ENCODE data around the gene NCSTN.

Gene NCSTN

GRCh38 chr1:160315359-160315758, 27.8 kb upstream of the NCSTN start:
- no peaks in the 10 kb centered on the region for H3K27me3 ChIP-seq (ENCODE audit: insufficient read depth, insufficient read length)
- DNase-seq (ENCODE audit: low read depth, low spot score) = no peak
- peaks cover 5% of the 10 kb centered on the region; the same call in 1 of the 2 replicates for H3K9me3 ChIP-seq (ENCODE audit: insufficient read depth, low read length)
- H3K4me3 ChIP-seq (ENCODE audit: insufficient read length, low read depth) = no peak overlapping the region
- H3K9ac ChIP-seq (ENCODE audit: insufficient read length, low read depth) = no peak overlapping the region
- H3K36me3 ChIP-seq (ENCODE audit: insufficient read depth, insufficient read length, low read length) = peaks cover 91% of the 10 kb centered on the region
- TF ChIP-seq YY1 (IDR thresholded peaks at IDR 0.05; ENCODE audit: insufficient read depth, insufficient read length) = no peak
- no peak for TF ChIP-seq SUZ12 (IDR thresholded peaks at IDR 0.05; ENCODE audit: extremely low read depth, insufficient read depth, insufficient read length)
- no peak for TF ChIP-seq ZNF274 (IDR thresholded peaks at IDR 0.05; ENCODE audit: low read depth, low read length)
- no peaks in the 10 kb centered on the region for H3K4me1 ChIP-seq (ENCODE audit: insufficient read depth, insufficient read length)

GRCh38 chr1:160322831-160323230, 20.4 kb upstream of the NCSTN start:
- no peak overlapping the region for H3K9ac ChIP-seq (ENCODE audit: insufficient read length, low read depth)
- H3K4me1 ChIP-seq (ENCODE audit: insufficient read depth, insufficient read length) = no peaks in the 10 kb centered on the region
- DNase-seq (ENCODE audit: low read depth, low spot score) = no peak
- no peak for TF ChIP-seq ZNF274 (IDR thresholded peaks at IDR 0.05; ENCODE audit: low read depth, low read length)
- no peak for TF ChIP-seq YY1 (IDR thresholded peaks at IDR 0.05; ENCODE audit: insufficient read depth, insufficient read length)
- no peak for TF ChIP-seq SUZ12 (IDR thresholded peaks at IDR 0.05; ENCODE audit: extremely low read depth, insufficient read depth, insufficient read length)
- H3K4me3 ChIP-seq (ENCODE audit: insufficient read length, low read depth) = no peak overlapping the region
- no peaks in the 10 kb centered on the region for H3K27me3 ChIP-seq (ENCODE audit: insufficient read depth, insufficient read length)
- no peaks in the 10 kb centered on the region for H3K9me3 ChIP-seq (ENCODE audit: insufficient read depth, low read length)
- H3K36me3 ChIP-seq (ENCODE audit: insufficient read depth, insufficient read length, low read length) = peaks cover 88% of the 10 kb centered on the region

- Histone ChIP-seq H3K36me3 (ENCODE audit: insufficient read depth, insufficient read length, low read length) (peaks cover 90% of the 10 kb centered on the region), H3K4me1 (ENCODE audit: insufficient read depth, insufficient read length) (no peaks in the 10 kb centered on the region), H3K9ac (ENCODE audit: insufficient read length, low read depth) (no peak overlapping the region), H3K9me3 (ENCODE audit: insufficient read depth, low read length) (no peaks in the 10 kb centered on the region), H3K27me3 (ENCODE audit: insufficient read depth, insufficient read length) (no peaks in the 10 kb centered on the region), H3K4me3 (ENCODE audit: insufficient read length, low read depth) (no peak overlapping the region)
- no peak for DNase-seq (ENCODE audit: low read depth, low spot score)
- no peak for TF ChIP-seq SUZ12 (IDR thresholded peaks at IDR 0.05; ENCODE audit: extremely low read depth, insufficient read depth, insufficient read length)
- no peak for TF ChIP-seq ZNF274 (IDR thresholded peaks at IDR 0.05; ENCODE audit: low read depth, low read length)
- TF ChIP-seq YY1 (IDR thresholded peaks at IDR 0.05; ENCODE audit: insufficient read depth, insufficient read length) = no peak
Measured at GRCh38 chr1:160325252-160325651, 17.9 kb upstream of the NCSTN start.

- Histone ChIP-seq H3K36me3 (ENCODE audit: insufficient read depth, insufficient read length, low read length) (peaks cover 96% of the 10 kb centered on the region), H3K9me3 (ENCODE audit: insufficient read depth, low read length) (no peaks in the 10 kb centered on the region), H3K27me3 (ENCODE audit: insufficient read depth, insufficient read length) (no peaks in the 10 kb centered on the region), H3K4me1 (ENCODE audit: insufficient read depth, insufficient read length) (no peaks in the 10 kb centered on the region), H3K4me3 (ENCODE audit: insufficient read length, low read depth) (no peak overlapping the region), H3K9ac (ENCODE audit: insufficient read length, low read depth) (no peak overlapping the region)
- no peak for DNase-seq (ENCODE audit: low read depth, low spot score)
- no peak for TF ChIP-seq SUZ12 (IDR thresholded peaks at IDR 0.05; ENCODE audit: extremely low read depth, insufficient read depth, insufficient read length)
- no peak for TF ChIP-seq YY1 (IDR thresholded peaks at IDR 0.05; ENCODE audit: insufficient read depth, insufficient read length)
- no peak for TF ChIP-seq ZNF274 (IDR thresholded peaks at IDR 0.05; ENCODE audit: low read depth, low read length)
Measured at GRCh38 chr1:160326418-160326817, 16.8 kb upstream of the NCSTN start.

GRCh38 chr1:160328184-160328583, 15.0 kb upstream of the NCSTN start:
- Histone ChIP-seq H3K9ac (ENCODE audit: insufficient read length, low read depth) (no peak overlapping the region), H3K4me1 (ENCODE audit: insufficient read depth, insufficient read length) (no peaks in the 10 kb centered on the region), H3K9me3 (ENCODE audit: insufficient read depth, low read length) (no peaks in the 10 kb centered on the region), H3K4me3 (ENCODE audit: insufficient read length, low read depth) (no peak overlapping the region), H3K27me3 (ENCODE audit: insufficient read depth, insufficient read length) (no peaks in the 10 kb centered on the region), H3K36me3 (ENCODE audit: insufficient read depth, insufficient read length, low read length) (peaks cover 96% of the 10 kb centered on the region)
- DNase-seq (ENCODE audit: low read depth, low spot score) = no peak
- TF ChIP-seq SUZ12 (IDR thresholded peaks at IDR 0.05; ENCODE audit: extremely low read depth, insufficient read depth, insufficient read length) (no peak), YY1 (IDR thresholded peaks at IDR 0.05; ENCODE audit: insufficient read depth, insufficient read length) (no peak), ZNF274 (IDR thresholded peaks at IDR 0.05; ENCODE audit: low read depth, low read length) (no peak)

GRCh38 chr1:160330119-160330518, 13.1 kb upstream of the NCSTN start:
- no peaks in the 10 kb centered on the region for H3K27me3 ChIP-seq (ENCODE audit: insufficient read depth, insufficient read length)
- H3K36me3 ChIP-seq (ENCODE audit: insufficient read depth, insufficient read length, low read length) = peaks cover 99% of the 10 kb centered on the region
- H3K9ac ChIP-seq (ENCODE audit: insufficient read length, low read depth) = no peak overlapping the region
- no peaks in the 10 kb centered on the region for H3K4me1 ChIP-seq (ENCODE audit: insufficient read depth, insufficient read length)
- no peaks in the 10 kb centered on the region for H3K9me3 ChIP-seq (ENCODE audit: insufficient read depth, low read length)
- TF ChIP-seq ZNF274 (IDR thresholded peaks at IDR 0.05; ENCODE audit: low read depth, low read length) = no peak
- TF ChIP-seq SUZ12 (IDR thresholded peaks at IDR 0.05; ENCODE audit: extremely low read depth, insufficient read depth, insufficient read length) = no peak
- no peak for TF ChIP-seq YY1 (IDR thresholded peaks at IDR 0.05; ENCODE audit: insufficient read depth, insufficient read length)
- DNase-seq (ENCODE audit: low read depth, low spot score) = no peak
- no peak overlapping the region for H3K4me3 ChIP-seq (ENCODE audit: insufficient read length, low read depth)

- DNase-seq (ENCODE audit: low read depth, low spot score) = no peak
- TF ChIP-seq ZNF274 (IDR thresholded peaks at IDR 0.05; ENCODE audit: low read depth, low read length) (no peak), YY1 (IDR thresholded peaks at IDR 0.05; ENCODE audit: insufficient read depth, insufficient read length) (no peak), SUZ12 (IDR thresholded peaks at IDR 0.05; ENCODE audit: extremely low read depth, insufficient read depth, insufficient read length) (no peak)
- no peak overlapping the region for H3K9ac ChIP-seq (ENCODE audit: insufficient read length, low read depth)
- no peaks in the 10 kb centered on the region for H3K9me3 ChIP-seq (ENCODE audit: insufficient read depth, low read length)
- no peaks in the 10 kb centered on the region for H3K27me3 ChIP-seq (ENCODE audit: insufficient read depth, insufficient read length)
- H3K36me3 ChIP-seq (ENCODE audit: insufficient read depth, insufficient read length, low read length) = peaks cover 90% of the 10 kb centered on the region
- no peak overlapping the region for H3K4me3 ChIP-seq (ENCODE audit: insufficient read length, low read depth)
- H3K4me1 ChIP-seq (ENCODE audit: insufficient read depth, insufficient read length) = no peaks in the 10 kb centered on the region
Measured at GRCh38 chr1:160332516-160332915, 10.7 kb upstream of the NCSTN start.
